Tibial nerve (tissue), 4 donors: ENCODE data around the gene ZNRF3.

Source experiments
- EP300 ChIP-seq, 2 donors: sonication (generic); formaldehyde crosslinking; IDR thresholded peaks; one replicate each; pipeline ENCODE4 v1.6.1; 2017; ENCODE audit warnings: antibody characterized with exemption in 2 of 2, mild to moderate bottlenecking in 1 of 2
- POLR2A ChIP-seq, 2 donors: fragments of 450-650 bp; IDR thresholded peaks; one replicate each; pipeline ENCODE4 v1.6.1; 2017; ENCODE audit warnings: antibody characterized with exemption in 2 of 2, mild to moderate bottlenecking in 2 of 2, moderate library complexity in 2 of 2
- TF ChIP-seq, protein P1 (sequence below), 5 experiments: fragments of 200-600 bp in 3 of 5; fragments of 450-650 bp in 2 of 5; sonication (generic) in 3 of 5; IDR thresholded peaks; one replicate each; pipeline ENCODE4 v1.5.1; 2016 to 2019; ENCODE audit warnings: antibody characterized with exemption in 5 of 5, mild to moderate bottlenecking in 3 of 5, moderate library complexity in 2 of 5

DNA sequence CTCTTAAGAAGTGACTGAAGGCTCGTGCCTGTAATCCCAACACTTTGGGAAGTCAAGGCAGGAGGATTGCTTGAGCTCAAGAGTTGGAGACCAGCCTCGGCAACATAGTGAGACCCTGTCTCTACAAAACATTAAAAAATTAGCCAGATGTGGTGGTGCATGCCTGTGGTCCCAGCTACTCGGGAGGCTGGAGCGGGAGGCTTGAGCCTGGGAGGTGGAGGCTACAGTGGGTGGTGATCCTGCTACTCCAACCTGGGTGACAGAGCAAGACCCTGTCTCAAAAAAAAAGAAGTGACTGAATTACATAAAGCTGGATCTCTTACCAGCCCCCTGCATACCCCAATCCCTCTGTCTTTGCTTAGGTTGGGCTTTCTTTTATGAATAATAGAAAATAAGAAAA is 120.2 kb downstream of the ZNRF3 start:
- TF ChIP-seq, protein P1, sequence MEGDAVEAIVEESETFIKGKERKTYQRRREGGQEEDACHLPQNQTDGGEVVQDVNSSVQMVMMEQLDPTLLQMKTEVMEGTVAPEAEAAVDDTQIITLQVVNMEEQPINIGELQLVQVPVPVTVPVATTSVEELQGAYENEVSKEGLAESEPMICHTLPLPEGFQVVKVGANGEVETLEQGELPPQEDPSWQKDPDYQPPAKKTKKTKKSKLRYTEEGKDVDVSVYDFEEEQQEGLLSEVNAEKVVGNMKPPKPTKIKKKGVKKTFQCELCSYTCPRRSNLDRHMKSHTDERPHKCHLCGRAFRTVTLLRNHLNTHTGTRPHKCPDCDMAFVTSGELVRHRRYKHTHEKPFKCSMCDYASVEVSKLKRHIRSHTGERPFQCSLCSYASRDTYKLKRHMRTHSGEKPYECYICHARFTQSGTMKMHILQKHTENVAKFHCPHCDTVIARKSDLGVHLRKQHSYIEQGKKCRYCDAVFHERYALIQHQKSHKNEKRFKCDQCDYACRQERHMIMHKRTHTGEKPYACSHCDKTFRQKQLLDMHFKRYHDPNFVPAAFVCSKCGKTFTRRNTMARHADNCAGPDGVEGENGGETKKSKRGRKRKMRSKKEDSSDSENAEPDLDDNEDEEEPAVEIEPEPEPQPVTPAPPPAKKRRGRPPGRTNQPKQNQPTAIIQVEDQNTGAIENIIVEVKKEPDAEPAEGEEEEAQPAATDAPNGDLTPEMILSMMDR (IDR thresholded peaks at IDR 0.05), result no peak
- no peak for TF ChIP-seq POLR2A (IDR thresholded peaks at IDR 0.05)
- no peak for TF ChIP-seq EP300 (IDR thresholded peaks at IDR 0.05)
